OCI-LY1 (cell line): ENCODE results near the gene MAP2K7.

Experiments
- EZH2 ChIP-seq: fragments of 200-600 bp; sonication (generic), shearing (Covaris generic); IDR thresholded peaks from 2 replicates; pipeline ENCODE4 v1.8.0; 2017; ENCODE audit warnings: borderline replicate concordance, mixed run types, mild to moderate bottlenecking, antibody characterized with exemption, low read length, moderate library complexity, mixed read lengths
- TF ChIP-seq, protein P1 (sequence below): fragments of 200-600 bp; sonication (generic), shearing (Covaris generic); IDR thresholded peaks from 2 replicates; pipeline ENCODE4 v1.5.1; 2017; ENCODE audit warnings: mild to moderate bottlenecking, antibody characterized with exemption, low read length, moderate library complexity, mixed read lengths

DNA sequence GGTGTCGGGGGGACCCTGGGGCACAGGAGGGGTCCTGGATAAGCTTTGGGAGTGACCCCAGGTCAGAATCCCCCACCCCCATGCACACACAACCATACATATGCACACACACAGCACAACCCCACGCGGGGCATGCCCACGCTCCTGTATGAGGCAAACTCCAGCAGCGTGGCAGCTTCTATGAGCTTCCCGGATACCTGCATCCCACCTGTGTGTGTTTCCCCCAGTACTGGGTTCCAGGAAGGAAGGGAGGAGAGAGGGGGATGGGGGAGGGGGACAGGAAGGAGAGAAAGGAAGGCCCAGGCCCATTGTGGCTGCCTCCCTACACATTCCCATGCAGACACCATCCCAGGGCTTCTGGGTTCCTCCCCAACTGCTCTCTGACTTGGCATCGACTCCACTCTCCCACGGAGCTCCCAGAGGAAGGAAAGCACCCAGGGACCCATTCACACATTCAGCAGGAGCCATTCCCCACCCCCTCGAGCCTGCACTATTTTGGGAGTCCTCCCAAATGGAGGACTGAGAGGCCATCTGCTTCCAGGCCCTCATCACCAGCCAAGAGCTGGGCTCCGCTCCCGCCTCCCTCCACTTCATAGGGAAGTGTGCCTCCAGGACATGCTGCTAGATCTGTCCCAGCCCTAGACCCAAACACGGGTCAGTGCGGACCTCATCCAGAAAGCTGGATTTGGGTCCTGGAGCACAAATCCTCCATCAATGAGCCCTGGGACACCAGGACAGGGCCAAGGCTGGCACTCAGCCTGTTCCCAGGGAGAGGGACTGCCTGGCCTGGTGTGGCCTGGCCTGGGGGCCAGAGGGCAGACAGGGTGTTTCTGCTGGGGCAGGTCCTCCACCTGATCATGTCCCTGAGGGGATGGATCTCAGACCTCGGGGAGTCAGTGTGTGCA, 42.7 kb upstream of the MAP2K7 start:
- TF ChIP-seq, protein P1, sequence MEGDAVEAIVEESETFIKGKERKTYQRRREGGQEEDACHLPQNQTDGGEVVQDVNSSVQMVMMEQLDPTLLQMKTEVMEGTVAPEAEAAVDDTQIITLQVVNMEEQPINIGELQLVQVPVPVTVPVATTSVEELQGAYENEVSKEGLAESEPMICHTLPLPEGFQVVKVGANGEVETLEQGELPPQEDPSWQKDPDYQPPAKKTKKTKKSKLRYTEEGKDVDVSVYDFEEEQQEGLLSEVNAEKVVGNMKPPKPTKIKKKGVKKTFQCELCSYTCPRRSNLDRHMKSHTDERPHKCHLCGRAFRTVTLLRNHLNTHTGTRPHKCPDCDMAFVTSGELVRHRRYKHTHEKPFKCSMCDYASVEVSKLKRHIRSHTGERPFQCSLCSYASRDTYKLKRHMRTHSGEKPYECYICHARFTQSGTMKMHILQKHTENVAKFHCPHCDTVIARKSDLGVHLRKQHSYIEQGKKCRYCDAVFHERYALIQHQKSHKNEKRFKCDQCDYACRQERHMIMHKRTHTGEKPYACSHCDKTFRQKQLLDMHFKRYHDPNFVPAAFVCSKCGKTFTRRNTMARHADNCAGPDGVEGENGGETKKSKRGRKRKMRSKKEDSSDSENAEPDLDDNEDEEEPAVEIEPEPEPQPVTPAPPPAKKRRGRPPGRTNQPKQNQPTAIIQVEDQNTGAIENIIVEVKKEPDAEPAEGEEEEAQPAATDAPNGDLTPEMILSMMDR = no peak
- no peak for TF ChIP-seq EZH2
